Measurements from ENCODE around the gene COL4A3. TPM values are rescaled to one million over a fixed set of nuclear protein-coding genes. Genes with fewer than 3 reads are reported as not detected.

COL4A3 gene
- total and polyA plus RNA-seq, 9 donors, result under 0.01 to 0.18 (median 0.08) TPM; not detected in 5

DNA sequence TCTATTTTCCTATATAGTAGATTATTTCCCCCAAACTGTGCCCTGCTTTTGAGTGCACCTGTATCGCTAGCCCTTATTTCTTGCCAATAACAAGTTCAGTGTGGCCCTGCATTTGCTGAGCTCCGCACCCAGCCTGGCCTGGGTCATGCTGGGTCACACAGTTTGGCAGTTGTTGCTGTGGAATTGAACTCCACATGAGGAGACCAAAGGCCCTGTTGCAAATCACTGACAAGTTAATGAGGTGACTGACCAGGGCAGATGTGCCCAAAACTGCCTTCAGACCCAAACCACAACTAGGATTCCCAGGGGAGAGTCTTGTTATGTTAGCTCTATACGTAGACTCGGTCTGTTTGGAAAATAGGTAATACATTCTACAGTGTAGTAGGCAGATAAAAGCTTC, 31.4 kb upstream of the COL4A3 start:
- WGBS (ENCODE audit: insufficient coverage), result 8% methylated on average over 2 of the region's 4 CpGs
- DNase-seq, result peak; percentile 15
- H3K4me3 ChIP-seq (ENCODE audit: low read length), result no peak overlapping the region
- H3K9me3 ChIP-seq (replicated peaks; ENCODE audit: control insufficient read depth, low read depth, low read length), result no peaks in the 10 kb centered on the region
- H3K27ac ChIP-seq (ENCODE audit: low read length), result no peak overlapping the region
- no peaks in the 10 kb centered on the region for H3K4me1 ChIP-seq (ENCODE audit: control insufficient read depth, insufficient read depth, low read length)
- no peaks in the 10 kb centered on the region for H3K36me3 ChIP-seq (ENCODE audit: control insufficient read depth, insufficient read depth, low read length)
- H3K27me3 ChIP-seq (ENCODE audit: control insufficient read depth, insufficient read depth, low read length), result peaks cover 4% of the 10 kb centered on the region

DNA sequence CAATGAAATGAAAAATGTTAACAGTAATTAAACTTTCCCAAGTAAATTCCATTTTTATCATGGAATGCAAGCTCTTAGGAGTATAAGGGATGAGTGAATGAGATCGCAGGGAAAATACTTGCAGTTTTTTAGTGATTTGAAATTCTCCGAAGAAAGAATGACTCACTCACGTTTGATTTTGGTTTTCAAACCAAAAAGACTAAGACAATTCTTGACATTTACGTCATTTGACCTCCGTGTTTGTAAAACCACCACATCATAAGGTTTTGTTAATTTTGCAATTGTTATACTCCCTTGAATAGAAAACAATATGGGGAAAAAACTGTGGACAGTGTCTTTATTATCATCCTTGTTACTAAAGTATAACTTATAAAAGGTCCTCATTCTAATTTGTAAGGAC, 29.8 kb upstream of the COL4A3 start:
- 83% methylated on average over 2 of the region's 5 CpGs for WGBS (ENCODE audit: insufficient coverage)
- H3K36me3 ChIP-seq (ENCODE audit: control insufficient read depth, insufficient read depth, low read length), result no peaks in the 10 kb centered on the region
- no peak overlapping the region for H3K27ac ChIP-seq (ENCODE audit: low read length)
- H3K9me3 ChIP-seq (replicated peaks; ENCODE audit: control insufficient read depth, low read depth, low read length), result no peaks in the 10 kb centered on the region
- H3K4me1 ChIP-seq (ENCODE audit: control insufficient read depth, insufficient read depth, low read length), result no peaks in the 10 kb centered on the region
- H3K27me3 ChIP-seq (ENCODE audit: control insufficient read depth, insufficient read depth, low read length), result no peaks in the 10 kb centered on the region
- no peak for DNase-seq
- no peak overlapping the region for H3K4me3 ChIP-seq (ENCODE audit: low read length)

DNA sequence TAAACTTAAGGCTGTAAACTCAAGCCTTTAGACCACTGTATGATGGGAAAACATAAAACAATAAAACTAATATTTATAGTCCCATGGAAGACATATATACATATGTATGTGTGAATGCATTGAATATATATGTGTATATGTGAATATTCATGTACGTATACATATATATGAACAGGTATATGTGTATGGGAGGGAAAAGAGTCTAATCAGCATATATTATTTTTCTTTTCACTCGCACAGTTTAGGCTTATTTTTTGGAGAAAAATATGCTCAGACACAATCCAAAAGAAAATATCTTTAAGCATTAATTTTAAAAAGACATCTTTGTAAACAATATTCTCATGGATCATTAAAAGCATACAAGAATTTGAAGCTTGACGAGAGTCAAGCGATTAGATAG, 23.1 kb upstream of the COL4A3 start:
- no peak overlapping the region for H3K4me3 ChIP-seq (ENCODE audit: low read length)
- H3K36me3 ChIP-seq (ENCODE audit: control insufficient read depth, insufficient read depth, low read length), result no peaks in the 10 kb centered on the region
- H3K27me3 ChIP-seq (ENCODE audit: control insufficient read depth, insufficient read depth, low read length), result no peaks in the 10 kb centered on the region
- no peak for DNase-seq
- no peaks in the 10 kb centered on the region for H3K9me3 ChIP-seq (replicated peaks; ENCODE audit: control insufficient read depth, low read depth, low read length)
- no peak overlapping the region for H3K27ac ChIP-seq (ENCODE audit: low read length)
- no peaks in the 10 kb centered on the region for H3K4me1 ChIP-seq (ENCODE audit: control insufficient read depth, insufficient read depth, low read length)
- no CpG with 5 or more reads among the region's 4 CpGs for WGBS (ENCODE audit: insufficient coverage)

DNA sequence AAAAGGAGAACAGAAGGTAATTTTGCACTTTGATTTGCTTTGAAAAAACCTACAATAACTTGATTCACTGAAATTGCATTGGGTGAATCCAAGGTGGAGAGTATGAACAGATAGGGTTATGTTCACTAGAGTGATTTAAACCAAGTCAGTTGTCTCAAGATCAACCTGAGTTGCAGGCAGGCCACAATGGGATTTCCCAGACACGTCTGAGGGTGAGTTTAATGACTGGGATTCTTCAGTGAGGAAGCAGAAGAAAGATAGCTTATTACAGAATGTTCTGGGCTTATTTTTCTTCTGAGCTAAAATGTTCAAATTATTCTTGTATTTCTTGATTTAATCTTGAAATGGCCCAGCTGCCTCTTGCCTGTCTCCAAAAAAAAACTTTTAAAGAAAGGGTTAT, 20.5 kb upstream of the COL4A3 start:
- Histone ChIP-seq H3K9me3 (replicated peaks; ENCODE audit: control insufficient read depth, low read depth, low read length) (peaks cover 4% of the 10 kb centered on the region), H3K4me3 (ENCODE audit: low read length) (no peak overlapping the region), H3K36me3 (ENCODE audit: control insufficient read depth, insufficient read depth, low read length) (no peaks in the 10 kb centered on the region), H3K27me3 (ENCODE audit: control insufficient read depth, insufficient read depth, low read length) (no peaks in the 10 kb centered on the region), H3K4me1 (ENCODE audit: control insufficient read depth, insufficient read depth, low read length) (no peaks in the 10 kb centered on the region), H3K27ac (ENCODE audit: low read length) (no peak overlapping the region)
- DNase-seq, result no peak
- WGBS (ENCODE audit: insufficient coverage), result 0% methylated on average over 1 of the region's 1 CpG

DNA sequence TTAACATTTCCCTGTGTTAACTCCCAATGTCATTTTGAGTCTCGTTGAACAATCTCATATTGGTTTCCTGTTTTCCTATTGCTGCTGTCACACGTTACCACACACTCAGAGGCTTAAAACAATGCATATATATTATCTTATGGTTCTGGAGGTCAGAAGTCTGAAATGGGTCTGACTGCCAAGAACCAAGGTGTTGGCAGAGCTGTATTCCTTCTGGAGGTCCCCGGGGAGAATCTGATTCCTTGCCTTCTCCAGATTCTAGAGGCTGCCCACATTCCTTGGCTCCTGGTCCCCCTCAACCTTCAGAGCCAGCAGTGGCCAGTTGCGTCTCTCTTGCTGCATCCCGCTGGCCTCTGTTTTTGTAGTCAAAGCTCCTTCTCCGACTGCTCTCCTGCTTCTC, 18.0 kb upstream of the COL4A3 start:
- Histone ChIP-seq H3K4me1 (ENCODE audit: control insufficient read depth, insufficient read depth, low read length) (no peaks in the 10 kb centered on the region), H3K9me3 (replicated peaks; ENCODE audit: control insufficient read depth, low read depth, low read length) (peaks cover 4% of the 10 kb centered on the region), H3K4me3 (ENCODE audit: low read length) (no peak overlapping the region), H3K27me3 (ENCODE audit: control insufficient read depth, insufficient read depth, low read length) (no peaks in the 10 kb centered on the region), H3K27ac (ENCODE audit: low read length) (no peak overlapping the region), H3K36me3 (ENCODE audit: control insufficient read depth, insufficient read depth, low read length) (no peaks in the 10 kb centered on the region)
- 84% methylated on average over 4 of the region's 6 CpGs for WGBS (ENCODE audit: insufficient coverage)
- DNase-seq, result no peak

DNA sequence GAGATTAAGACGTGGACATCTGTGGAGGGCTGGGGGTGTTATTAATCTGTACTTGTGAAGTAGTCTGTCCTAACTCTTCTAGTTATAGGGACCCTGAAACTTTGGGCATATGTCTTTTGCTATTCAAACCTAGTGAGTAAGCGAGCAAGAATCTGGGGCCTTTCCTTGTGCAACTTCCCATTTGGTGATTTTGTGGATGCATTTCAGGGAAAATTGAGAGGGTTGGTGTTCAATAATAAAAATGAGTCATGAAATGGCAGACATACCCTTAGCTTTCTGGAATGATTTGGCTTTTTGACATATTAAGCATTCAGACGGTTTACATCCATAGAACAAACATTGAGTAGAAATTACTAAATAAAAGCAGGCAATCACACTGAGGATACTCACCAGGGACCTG, 17.4 kb upstream of the COL4A3 start:
- 100% methylated on average over 1 of the region's 3 CpGs for WGBS (ENCODE audit: insufficient coverage)
- H3K27ac ChIP-seq (ENCODE audit: low read length), result no peak overlapping the region
- H3K9me3 ChIP-seq (replicated peaks; ENCODE audit: control insufficient read depth, low read depth, low read length), result peaks cover 4% of the 10 kb centered on the region
- H3K4me1 ChIP-seq (ENCODE audit: control insufficient read depth, insufficient read depth, low read length), result no peaks in the 10 kb centered on the region
- H3K4me3 ChIP-seq (ENCODE audit: low read length), result no peak overlapping the region
- H3K36me3 ChIP-seq (ENCODE audit: control insufficient read depth, insufficient read depth, low read length), result no peaks in the 10 kb centered on the region
- H3K27me3 ChIP-seq (ENCODE audit: control insufficient read depth, insufficient read depth, low read length), result no peaks in the 10 kb centered on the region
- no peak for DNase-seq

DNA sequence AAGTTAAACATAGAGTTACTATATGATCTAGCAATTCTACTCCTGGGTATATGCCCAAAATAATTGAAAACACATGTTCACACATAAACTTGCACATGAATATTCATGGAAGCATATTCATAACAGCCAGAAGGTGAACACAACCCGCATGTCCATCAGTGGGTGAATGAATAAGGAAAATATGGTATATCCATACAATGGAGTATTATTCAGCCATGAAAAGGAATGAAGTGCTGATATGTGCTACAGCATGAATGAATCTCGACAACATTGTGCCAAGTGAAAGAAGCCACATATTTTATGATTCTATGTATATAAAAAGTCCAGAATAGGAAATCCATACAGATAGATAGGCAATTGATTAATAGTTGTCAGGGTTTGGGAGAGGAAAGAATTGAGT, 16.3 kb upstream of the COL4A3 start:
- Histone ChIP-seq H3K27me3 (ENCODE audit: control insufficient read depth, insufficient read depth, low read length) (no peaks in the 10 kb centered on the region), H3K4me3 (ENCODE audit: low read length) (no peak overlapping the region), H3K36me3 (ENCODE audit: control insufficient read depth, insufficient read depth, low read length) (no peaks in the 10 kb centered on the region), H3K9me3 (replicated peaks; ENCODE audit: control insufficient read depth, low read depth, low read length) (peaks cover 4% of the 10 kb centered on the region), H3K4me1 (ENCODE audit: control insufficient read depth, insufficient read depth, low read length) (no peaks in the 10 kb centered on the region), H3K27ac (ENCODE audit: low read length) (no peak overlapping the region)
- no CpG with 5 or more reads among the region's 2 CpGs for WGBS (ENCODE audit: insufficient coverage)
- DNase-seq, result no peak

DNA sequence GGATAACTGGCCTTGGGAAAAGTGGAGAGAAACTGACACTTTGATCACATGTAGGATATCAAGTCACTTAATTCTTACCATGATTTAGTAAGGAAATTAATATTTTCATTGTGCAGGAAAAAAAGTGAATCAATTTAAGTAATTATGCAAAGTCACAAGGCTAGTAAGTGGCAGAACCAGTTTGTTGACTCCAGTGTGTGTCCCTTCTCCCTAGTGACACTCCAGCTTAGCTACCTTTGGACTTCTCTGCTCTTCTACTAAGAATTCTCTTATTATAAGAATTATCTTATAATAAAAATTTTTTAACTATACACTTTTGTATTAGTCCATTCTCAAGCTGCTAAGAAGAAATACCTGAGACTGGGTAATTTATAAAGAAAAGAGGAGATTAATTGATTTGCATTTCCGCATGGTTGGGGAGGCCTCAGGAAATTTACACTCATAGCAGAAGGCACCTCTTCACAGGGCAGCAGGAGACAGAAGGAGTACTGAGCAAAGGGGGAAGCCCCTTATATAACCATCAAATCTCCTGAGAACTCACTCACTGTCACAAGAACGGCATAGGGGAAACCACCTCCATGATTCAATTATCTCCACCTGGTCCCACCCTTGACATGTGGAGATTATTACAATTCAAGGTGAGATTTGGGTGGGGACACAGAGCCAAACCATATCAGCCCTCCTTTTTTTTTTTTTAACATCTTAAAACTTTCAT, 14.0 kb upstream of the COL4A3 start:
- Histone ChIP-seq H3K4me1 (ENCODE audit: control insufficient read depth, insufficient read depth, low read length) (no peaks in the 10 kb centered on the region), H3K27ac (ENCODE audit: low read length) (no peak overlapping the region), H3K9me3 (replicated peaks; ENCODE audit: control insufficient read depth, low read depth, low read length) (peaks cover 4% of the 10 kb centered on the region), H3K36me3 (ENCODE audit: control insufficient read depth, insufficient read depth, low read length) (no peaks in the 10 kb centered on the region), H3K4me3 (ENCODE audit: low read length) (no peak overlapping the region), H3K27me3 (ENCODE audit: control insufficient read depth, insufficient read depth, low read length) (peaks cover 2% of the 10 kb centered on the region)
- no peak for DNase-seq
- no CpG with 5 or more reads among the region's 2 CpGs for WGBS (ENCODE audit: insufficient coverage)

DNA sequence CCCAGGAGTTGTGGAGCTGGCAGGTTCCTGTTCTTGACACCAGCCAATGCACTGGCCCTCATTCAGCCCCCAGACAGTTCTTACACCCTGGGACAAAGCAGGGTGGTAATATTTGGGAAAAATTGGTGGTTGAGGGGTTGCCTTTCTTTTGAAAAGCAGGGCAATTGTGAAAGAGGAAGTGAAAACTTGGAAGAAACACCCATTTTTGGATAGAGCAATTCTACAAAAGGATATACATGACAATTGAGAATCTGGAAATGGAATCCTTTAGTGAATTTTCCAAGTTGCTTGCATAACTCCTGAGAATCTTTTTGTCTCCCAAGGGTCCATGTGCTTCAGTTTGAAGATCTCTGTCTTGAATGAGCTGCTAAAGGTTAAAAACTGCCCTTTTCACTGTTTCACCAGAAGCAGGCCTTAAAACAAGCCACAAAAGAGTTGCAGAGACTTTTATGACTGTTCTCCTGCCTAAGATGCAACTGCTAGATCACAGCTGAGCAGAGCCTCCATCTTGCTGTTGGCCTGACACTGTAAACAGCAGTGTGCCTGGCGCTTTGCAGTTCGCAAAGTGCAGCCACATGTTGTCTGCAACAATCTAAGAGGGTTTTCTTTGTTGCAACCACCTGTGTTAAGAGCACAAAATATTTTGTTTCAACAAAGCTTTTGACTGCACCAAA, 12.2 kb upstream of the COL4A3 start:
- H3K4me1 ChIP-seq (ENCODE audit: control insufficient read depth, insufficient read depth, low read length), result no peaks in the 10 kb centered on the region
- DNase-seq, result no peak
- no peaks in the 10 kb centered on the region for H3K36me3 ChIP-seq (ENCODE audit: control insufficient read depth, insufficient read depth, low read length)
- peaks cover 4% of the 10 kb centered on the region for H3K9me3 ChIP-seq (replicated peaks; ENCODE audit: control insufficient read depth, low read depth, low read length)
- no peak overlapping the region for H3K4me3 ChIP-seq (ENCODE audit: low read length)
- H3K27me3 ChIP-seq (ENCODE audit: control insufficient read depth, insufficient read depth, low read length), result peaks cover 5% of the 10 kb centered on the region
- WGBS (ENCODE audit: insufficient coverage), result no CpG with 5 or more reads among the region's 2 CpGs
- H3K27ac ChIP-seq (ENCODE audit: low read length), result no peak overlapping the region

DNA sequence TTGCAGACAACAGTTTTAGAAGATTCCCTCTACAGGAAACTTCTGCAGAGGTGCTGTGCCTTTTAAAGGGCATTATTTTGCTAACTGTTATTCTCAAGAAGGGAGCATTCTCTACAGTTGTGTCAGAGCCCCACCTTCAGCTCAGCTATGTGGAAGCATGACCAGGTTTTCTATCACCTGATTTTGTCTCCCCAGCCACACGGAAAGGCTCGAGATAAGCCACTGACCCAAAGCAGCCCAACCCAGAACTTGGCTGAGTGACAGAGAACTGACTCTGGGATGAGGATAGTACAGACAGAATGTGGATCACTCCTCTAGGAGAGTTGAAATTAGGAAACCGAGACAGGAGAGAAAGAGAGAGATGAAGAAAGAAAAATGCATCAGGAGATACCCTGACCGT, 11.1 kb upstream of the COL4A3 start:
- Histone ChIP-seq H3K27me3 (ENCODE audit: control insufficient read depth, insufficient read depth, low read length) (peaks cover 5% of the 10 kb centered on the region), H3K36me3 (ENCODE audit: control insufficient read depth, insufficient read depth, low read length) (no peaks in the 10 kb centered on the region), H3K27ac (ENCODE audit: low read length) (no peak overlapping the region), H3K9me3 (replicated peaks; ENCODE audit: control insufficient read depth, low read depth, low read length) (peaks cover under 1% of the 10 kb centered on the region), H3K4me1 (ENCODE audit: control insufficient read depth, insufficient read depth, low read length) (no peaks in the 10 kb centered on the region), H3K4me3 (ENCODE audit: low read length) (no peak overlapping the region)
- DNase-seq, result no peak
- 90% methylated on average over 2 of the region's 4 CpGs for WGBS (ENCODE audit: insufficient coverage)

Data from muscle of leg (tissue), 11 donors.